CD4-positive, alpha-beta T cell treated with Interleukin-15 for 4 hours (primary cell): ENCODE data around the gene TRMT112.

Source experiments
- DNase-seq: peaks from one replicate; pipeline ENCODE4 v3.0.0-alpha.2; 2020; ENCODE audit warnings: low spot score

The TRMT112 gene

GRCh38 chr11:64269540-64270220, 47.7 kb downstream of the TRMT112 start:
- peak; percentile 98 for DNase-seq

- DNase-seq, result peak; percentile 31
Observed at GRCh38 chr11:64268893-64269539, 48.3 kb downstream of the TRMT112 start.

GRCh38 chr11:64268025-64268892, 49.1 kb downstream of the TRMT112 start:
- no peak for DNase-seq

GRCh38 chr11:64267207-64267945, 50.0 kb downstream of the TRMT112 start:
- DNase-seq, result no peak
